Upper lobe of right lung (tissue), 1 donor: Measurements from ENCODE around the gene CNTN2. TPM values are rescaled to one million over a fixed set of nuclear protein-coding genes. Genes with fewer than 3 reads are reported as not detected.

Experiments
- ATAC-seq: fragments of 200-7000 bp; cut with Tn5 transposase; one replicate; pipeline ENCODE4 v1.9.1; 2020; ENCODE audit warnings: mild to moderate bottlenecking, moderate library complexity
- DNase-seq: peaks from one replicate; pipeline ENCODE4 v3.0.0-alpha.2; 2020
- H3K27ac ChIP-seq: fragments of 200-600 bp; one replicate; pipeline ENCODE4 v1.8.0; 2022
- H3K27me3 ChIP-seq: fragments of 200-600 bp; one replicate; pipeline ENCODE4 v1.8.0; 2022; ENCODE audit warnings: mild to moderate bottlenecking
- H3K36me3 ChIP-seq: fragments of 200-600 bp; one replicate; pipeline ENCODE4 v1.8.0; 2022
- H3K4me1 ChIP-seq: fragments of 200-600 bp; one replicate; pipeline ENCODE4 v1.8.0; 2022
- H3K4me3 ChIP-seq: fragments of 200-600 bp; one replicate; pipeline ENCODE4 v1.8.0; 2022; ENCODE audit warnings: mild to moderate bottlenecking
- H3K9me3 ChIP-seq: fragments of 200-600 bp; one replicate; pipeline ENCODE4 v1.8.0; 2022
- intact Hi-C: fragments of 100-400 bp; cut with DNase I; formaldehyde crosslinking; loops from one replicate; pipeline ENCODE4 v1.11.0; 2022
- total RNA-seq: library from RNA; stranded (reverse); fragmentation: NEBNext Ultra II Directional; extraction: Animal tissue kit (Norgen Biotek cat#: 25700); gene quantifications from one replicate; pipeline ENCODE4 v1.2.1, GENCODE V29; 2021
- TF ChIP-seq, protein P1 (sequence below): fragments of 200-600 bp; IDR thresholded peaks from one replicate; pipeline ENCODE4 v1.8.0; 2022; ENCODE audit warnings: antibody characterized with exemption
- donor health status: DM: no; HTN: yes; CAD: no; lungs with severe emphysema.

Gene CNTN2
- total RNA-seq, 1 donor from 2014 or later: not detected

DNA sequence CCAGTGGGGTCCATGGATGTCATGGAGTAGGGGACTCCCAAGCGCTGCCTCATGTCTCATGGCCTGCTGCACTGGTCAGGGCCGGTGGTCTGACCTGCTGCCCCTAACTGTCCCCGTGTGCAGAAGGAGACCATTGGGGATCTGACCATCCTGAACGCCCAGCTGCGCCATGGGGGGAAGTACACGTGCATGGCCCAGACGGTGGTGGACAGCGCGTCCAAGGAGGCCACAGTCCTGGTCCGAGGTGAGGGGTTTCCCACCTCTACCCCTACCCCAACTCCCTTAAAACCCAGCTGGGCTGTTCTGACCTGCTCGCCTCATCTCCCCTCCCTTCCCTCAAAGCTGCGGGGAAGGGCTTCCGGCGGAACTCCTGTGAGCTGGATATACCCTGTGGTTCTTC is 22.7 kb downstream of the CNTN2 start:
- H3K27ac ChIP-seq: no peak overlapping the region
- H3K9me3 ChIP-seq: no peaks in the 10 kb centered on the region
- TF ChIP-seq, protein P1, sequence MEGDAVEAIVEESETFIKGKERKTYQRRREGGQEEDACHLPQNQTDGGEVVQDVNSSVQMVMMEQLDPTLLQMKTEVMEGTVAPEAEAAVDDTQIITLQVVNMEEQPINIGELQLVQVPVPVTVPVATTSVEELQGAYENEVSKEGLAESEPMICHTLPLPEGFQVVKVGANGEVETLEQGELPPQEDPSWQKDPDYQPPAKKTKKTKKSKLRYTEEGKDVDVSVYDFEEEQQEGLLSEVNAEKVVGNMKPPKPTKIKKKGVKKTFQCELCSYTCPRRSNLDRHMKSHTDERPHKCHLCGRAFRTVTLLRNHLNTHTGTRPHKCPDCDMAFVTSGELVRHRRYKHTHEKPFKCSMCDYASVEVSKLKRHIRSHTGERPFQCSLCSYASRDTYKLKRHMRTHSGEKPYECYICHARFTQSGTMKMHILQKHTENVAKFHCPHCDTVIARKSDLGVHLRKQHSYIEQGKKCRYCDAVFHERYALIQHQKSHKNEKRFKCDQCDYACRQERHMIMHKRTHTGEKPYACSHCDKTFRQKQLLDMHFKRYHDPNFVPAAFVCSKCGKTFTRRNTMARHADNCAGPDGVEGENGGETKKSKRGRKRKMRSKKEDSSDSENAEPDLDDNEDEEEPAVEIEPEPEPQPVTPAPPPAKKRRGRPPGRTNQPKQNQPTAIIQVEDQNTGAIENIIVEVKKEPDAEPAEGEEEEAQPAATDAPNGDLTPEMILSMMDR: no peak
- no peak for ATAC-seq
- H3K36me3 ChIP-seq: no peaks in the 10 kb centered on the region
- H3K4me3 ChIP-seq: no peak overlapping the region
- H3K4me1 ChIP-seq: no peaks in the 10 kb centered on the region
- intact Hi-C loops: loop anchor here (10.0 kb wide), 1 partner anchor 91 kb away; no protein-coding TSS in a partner anchor
- no peaks in the 10 kb centered on the region for H3K27me3 ChIP-seq
- peak; percentile 55 for DNase-seq

- Histone ChIP-seq H3K4me1 (no peaks in the 10 kb centered on the region), H3K36me3 (no peaks in the 10 kb centered on the region), H3K27me3 (no peaks in the 10 kb centered on the region), H3K4me3 (no peak overlapping the region), H3K9me3 (no peaks in the 10 kb centered on the region), H3K27ac (no peak overlapping the region)
- intact Hi-C loops: loop anchor here (10.0 kb wide), 1 partner anchor 91 kb away; no protein-coding TSS in a partner anchor
- TF ChIP-seq, protein P1: no peak
- no peak for ATAC-seq
- peak; percentile 50 for DNase-seq
Measured at GRCh38 chr1:205066141-205066818, 23.3 kb downstream of the CNTN2 start.

GRCh38 chr1:205067031-205067430 is 24.0 kb downstream of the CNTN2 start:
- no peaks in the 10 kb centered on the region for H3K9me3 ChIP-seq
- H3K36me3 ChIP-seq: no peaks in the 10 kb centered on the region
- DNase-seq (peak; percentile 18), ATAC-seq (no peak)
- H3K4me3 ChIP-seq: no peak overlapping the region
- no peaks in the 10 kb centered on the region for H3K27me3 ChIP-seq
- H3K4me1 ChIP-seq: no peaks in the 10 kb centered on the region
- TF ChIP-seq, protein P1: no peak
- intact Hi-C loops: loop anchor here (10.0 kb wide), 1 partner anchor 92 kb away; no protein-coding TSS in a partner anchor
- no peak overlapping the region for H3K27ac ChIP-seq

GRCh38 chr1:205068001-205068400 is 25.0 kb downstream of the CNTN2 start:
- no peaks in the 10 kb centered on the region for H3K27me3 ChIP-seq
- intact Hi-C loops: loop anchor here (10.0 kb wide), 1 partner anchor 93 kb away; no protein-coding TSS in a partner anchor

GRCh38 chr1:205068457-205069040 is 25.5 kb downstream of the CNTN2 start:
- Histone ChIP-seq H3K36me3 (no peaks in the 10 kb centered on the region), H3K4me1 (no peaks in the 10 kb centered on the region), H3K27ac (no peak overlapping the region), H3K4me3 (no peak overlapping the region), H3K27me3 (no peaks in the 10 kb centered on the region), H3K9me3 (no peaks in the 10 kb centered on the region)
- intact Hi-C loops: loop anchor here (10.0 kb wide), 1 partner anchor 94 kb away; no protein-coding TSS in a partner anchor
- TF ChIP-seq, protein P1: no peak
- ATAC-seq (no peak), DNase-seq (no peak)

More at GRCh38 chr1:205068001-205068400, 25.0 kb downstream of the CNTN2 start:
- DNase-seq: peak; percentile 45
- Histone ChIP-seq H3K9me3 (no peaks in the 10 kb centered on the region), H3K4me3 (no peak overlapping the region), H3K27ac (no peak overlapping the region), H3K36me3 (no peaks in the 10 kb centered on the region), H3K4me1 (no peaks in the 10 kb centered on the region)
- TF ChIP-seq, protein P1: no peak
- ATAC-seq: no peak
